D721Med (cell line): ENCODE results near the gene TDP1.

Source experiments
- DNase-seq: peaks from one replicate; pipeline ENCODE4 v3.0.0; 2011; ENCODE audit warnings: low spot score; ENCODE audit not compliant: insufficient read length
- FAIRE-seq: peaks from 2 replicates; lab custom pipeline; 2011; peaks lifted over from hg19 to GRCh38; lab: Jason Lieb, UNC
- TF ChIP-seq, protein P1 (sequence below): IDR thresholded peaks from 2 replicates; pipeline ENCODE4 v1.5.1; 2012; ENCODE audit warnings: mild to moderate bottlenecking, control low read depth; ENCODE audit not compliant: insufficient read depth; ENCODE audit errors: missing control alignments

The TDP1 gene

DNA sequence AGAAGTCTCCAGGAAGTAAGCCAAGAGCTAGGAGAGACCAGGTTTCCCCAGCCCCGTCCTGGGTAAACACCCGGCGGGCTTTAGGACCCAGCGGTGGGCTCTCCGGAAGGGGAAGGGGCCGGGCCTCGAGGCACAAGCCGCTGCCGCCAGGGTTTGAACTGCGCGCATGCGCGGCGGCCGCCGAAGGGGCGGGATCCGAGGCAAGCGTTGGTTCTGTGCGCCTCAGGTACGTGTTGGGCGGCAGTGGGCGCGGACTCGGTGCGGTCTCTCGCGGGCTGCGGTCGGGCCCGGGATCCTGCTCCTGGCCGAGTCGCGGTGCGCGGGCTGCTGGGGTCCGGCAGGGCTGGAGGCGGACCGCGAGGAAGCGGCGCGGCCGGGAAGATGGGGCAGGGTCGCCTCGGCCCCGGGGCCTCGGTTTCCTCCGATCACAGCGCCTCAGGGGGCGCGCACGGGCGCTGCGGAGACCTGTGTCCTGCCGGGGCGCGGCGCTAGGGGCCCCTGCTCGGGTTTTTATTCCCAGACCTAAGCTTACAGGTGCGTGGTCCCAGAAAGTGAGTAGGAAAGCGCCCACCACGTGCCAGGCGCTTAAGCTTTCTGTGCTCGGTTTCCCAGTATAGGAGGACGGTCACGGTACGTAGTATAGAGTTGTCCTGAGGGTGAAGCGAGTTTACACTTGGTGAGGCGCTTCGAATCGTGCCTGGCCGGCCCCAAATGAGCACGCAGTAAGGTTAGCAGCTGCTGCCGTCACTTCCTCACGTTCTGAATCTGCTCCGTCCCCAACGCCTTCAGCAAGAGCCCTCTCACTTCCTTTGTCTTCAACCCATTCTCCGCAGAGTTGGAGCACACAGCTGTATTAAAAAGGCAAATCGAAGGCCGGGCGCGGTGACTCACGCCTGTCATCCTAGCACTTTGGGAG lies at the start of gene TDP1:
TDP1 (plus strand) TSS at position 183 of the 916 bp plus-strand sequence. CDS start 7,188 bp downstream, outside the sequence.
- DNase-seq (peak; percentile 94), FAIRE-seq (no peak)
- TF ChIP-seq, protein P1, sequence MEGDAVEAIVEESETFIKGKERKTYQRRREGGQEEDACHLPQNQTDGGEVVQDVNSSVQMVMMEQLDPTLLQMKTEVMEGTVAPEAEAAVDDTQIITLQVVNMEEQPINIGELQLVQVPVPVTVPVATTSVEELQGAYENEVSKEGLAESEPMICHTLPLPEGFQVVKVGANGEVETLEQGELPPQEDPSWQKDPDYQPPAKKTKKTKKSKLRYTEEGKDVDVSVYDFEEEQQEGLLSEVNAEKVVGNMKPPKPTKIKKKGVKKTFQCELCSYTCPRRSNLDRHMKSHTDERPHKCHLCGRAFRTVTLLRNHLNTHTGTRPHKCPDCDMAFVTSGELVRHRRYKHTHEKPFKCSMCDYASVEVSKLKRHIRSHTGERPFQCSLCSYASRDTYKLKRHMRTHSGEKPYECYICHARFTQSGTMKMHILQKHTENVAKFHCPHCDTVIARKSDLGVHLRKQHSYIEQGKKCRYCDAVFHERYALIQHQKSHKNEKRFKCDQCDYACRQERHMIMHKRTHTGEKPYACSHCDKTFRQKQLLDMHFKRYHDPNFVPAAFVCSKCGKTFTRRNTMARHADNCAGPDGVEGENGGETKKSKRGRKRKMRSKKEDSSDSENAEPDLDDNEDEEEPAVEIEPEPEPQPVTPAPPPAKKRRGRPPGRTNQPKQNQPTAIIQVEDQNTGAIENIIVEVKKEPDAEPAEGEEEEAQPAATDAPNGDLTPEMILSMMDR = no peak

DNA sequence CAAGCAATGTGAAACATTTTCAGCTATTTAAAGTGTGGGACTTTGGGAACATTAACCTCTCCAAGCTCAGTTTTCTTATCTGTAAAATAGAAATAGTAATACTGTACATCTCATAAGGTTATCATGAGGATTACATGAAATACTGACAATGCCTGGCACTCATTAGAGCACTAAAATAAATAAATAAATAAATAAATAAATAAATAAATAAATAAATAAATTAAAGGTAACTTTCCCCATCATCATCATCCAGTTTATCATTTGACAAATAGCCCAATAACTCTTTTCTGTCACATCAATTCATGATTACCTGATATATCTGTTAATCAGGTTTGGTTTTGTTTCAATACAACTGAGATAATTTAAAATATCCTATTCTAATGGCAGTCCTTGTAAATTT lies 49.7 kb upstream of the TDP1 start:
- TF ChIP-seq, protein P1 = no peak
- no peak for DNase-seq
- no peak for FAIRE-seq

DNA sequence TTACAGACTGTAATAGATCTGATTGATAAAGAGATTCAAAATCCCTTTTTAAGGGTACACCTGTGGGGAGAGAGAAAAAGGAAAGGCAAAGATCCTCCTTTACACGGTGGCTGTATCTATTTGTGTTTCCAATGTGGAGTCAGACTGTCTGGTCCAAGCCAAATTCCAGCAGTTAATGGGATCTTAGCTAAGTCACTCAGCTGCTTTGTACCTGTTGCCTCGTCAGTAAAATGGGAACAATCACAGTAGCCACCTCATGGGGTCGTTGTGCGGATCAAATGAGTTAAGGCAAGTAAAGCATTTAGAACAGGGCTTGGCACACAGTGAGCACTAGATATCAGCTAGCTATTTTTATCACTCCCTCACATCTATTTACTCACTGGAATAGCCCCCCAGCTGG lies 48.1 kb upstream of the TDP1 start:
- TF ChIP-seq, protein P1 = no peak
- DNase-seq = no peak
- no peak for FAIRE-seq

DNA sequence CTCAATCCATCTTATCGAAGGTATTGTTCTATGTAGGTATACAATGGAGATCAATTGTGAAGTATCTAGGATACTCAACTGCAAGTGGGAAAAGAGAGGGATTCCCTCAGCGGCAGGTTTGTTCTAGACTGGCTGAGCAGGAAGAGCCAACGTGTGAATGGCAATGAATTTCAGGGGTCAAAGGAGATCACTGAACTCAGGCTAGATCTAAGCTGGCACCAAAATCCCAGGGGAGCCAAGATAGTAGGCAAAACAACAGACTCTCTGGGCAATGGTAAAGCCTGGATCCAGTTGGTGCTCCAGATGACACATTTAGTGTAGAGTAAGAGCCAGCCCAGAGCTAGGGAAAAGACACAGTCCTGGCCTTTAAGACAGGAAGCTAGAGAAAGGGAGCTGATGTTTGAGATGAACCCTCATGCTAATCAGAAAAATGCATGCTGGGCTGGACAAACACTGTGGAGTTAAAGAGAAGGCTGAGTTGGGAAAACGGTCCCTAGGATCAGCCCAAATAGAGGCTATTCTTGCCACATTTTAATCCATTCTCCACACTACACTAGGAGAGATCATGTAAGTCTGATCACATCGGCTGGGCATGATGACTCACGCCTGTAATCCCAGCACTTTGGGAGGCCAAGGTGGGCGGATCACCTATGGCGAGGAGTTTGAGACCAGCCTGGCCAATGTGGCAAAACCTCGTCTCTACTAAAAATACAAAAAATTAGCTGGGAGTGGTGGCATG lies 46.8 kb upstream of the TDP1 start:
- DNase-seq = no peak
- TF ChIP-seq, protein P1 = no peak
- no peak for FAIRE-seq

DNA sequence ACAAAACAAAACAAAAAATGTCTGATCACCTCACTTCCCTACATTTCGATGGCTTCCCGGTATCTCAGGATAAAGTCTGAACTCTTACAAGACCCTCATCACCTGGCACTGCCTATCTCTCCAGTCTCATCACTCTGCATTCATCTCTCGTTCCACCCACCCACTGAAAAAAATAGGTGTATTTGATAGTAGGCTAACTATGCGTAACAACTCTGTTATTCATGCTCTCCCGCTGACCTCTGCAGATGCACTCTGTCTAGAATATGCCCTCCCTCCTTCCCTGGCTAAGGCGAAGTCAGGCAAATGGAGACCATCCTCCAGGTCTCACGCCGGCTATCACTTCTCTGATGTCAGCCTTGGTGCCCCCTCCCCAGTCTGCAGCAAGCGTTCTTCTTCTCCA lies 46.1 kb upstream of the TDP1 start:
- TF ChIP-seq, protein P1 = no peak
- DNase-seq (no peak), FAIRE-seq (no peak)

DNA sequence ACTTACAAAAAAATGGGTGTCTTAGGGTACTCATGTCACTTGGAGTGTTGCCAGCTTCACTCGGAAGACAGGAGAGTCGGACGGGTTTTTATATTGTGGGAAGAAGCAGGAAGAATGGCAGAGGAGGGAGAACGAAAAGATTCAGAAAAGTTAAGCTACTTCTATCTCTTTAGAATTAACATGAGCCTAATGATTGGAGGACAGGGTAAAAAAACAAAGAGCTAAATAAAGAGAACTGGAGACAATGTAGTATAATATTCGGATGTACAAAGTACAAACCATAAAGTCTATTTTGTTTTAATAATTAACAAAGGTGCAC lies 45.1 kb upstream of the TDP1 start:
- DNase-seq (no peak), FAIRE-seq (no peak)

More for the DNA sequence above, 45.1 kb upstream of the TDP1 start:
- TF ChIP-seq, protein P1 = no peak
